Measurements from ENCODE around the gene SLC35E1. TPM values are rescaled to one million over a fixed set of nuclear protein-coding genes. Genes with fewer than 3 reads are reported as not detected.
A peak's percentile ranks its signal among the peaks of the same experiment; 100 is the strongest.

Gene SLC35E1
- total RNA-seq, 1 donor from 2014 or later: 29.7 TPM

DNA sequence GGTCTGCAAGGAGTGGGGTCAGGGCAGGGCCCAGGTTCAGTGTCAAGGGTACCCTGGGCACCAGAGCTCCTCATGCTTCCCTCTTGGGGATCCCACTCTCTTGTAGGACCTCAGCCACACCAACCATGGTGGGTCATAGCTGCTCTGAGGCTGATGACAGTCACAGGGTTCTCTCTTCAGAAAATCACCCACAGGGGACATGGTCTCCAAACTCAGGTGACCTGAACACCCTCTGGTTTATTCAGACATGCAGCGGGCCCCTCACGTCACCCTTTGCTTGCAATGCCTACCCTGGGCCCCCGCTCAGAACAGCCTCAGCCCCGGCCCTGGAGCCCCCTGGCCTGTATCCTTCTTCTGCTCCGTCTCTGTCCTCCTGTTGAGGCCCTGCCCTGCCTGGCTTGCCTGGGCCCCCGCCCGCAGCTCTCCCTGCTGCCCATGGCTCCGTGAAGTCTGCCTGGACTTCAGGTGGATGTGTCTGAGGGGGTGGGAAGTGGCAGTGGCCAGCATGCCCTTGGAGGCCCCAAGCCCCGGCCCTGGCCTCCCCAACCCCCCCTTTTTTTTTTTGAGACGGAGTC is 50.4 kb downstream of the SLC35E1 start:
- H3K27me3 Mint-ChIP-seq (ENCODE audit: unreplicated experiment): peaks cover 5% of the 10 kb centered on the region
- DNase-seq (ENCODE audit: low spot score): no peak
- no peaks in the 10 kb centered on the region for H3K4me1 Mint-ChIP-seq (ENCODE audit: unreplicated experiment)
- no peaks in the 10 kb centered on the region for H3K9me3 Mint-ChIP-seq (ENCODE audit: unreplicated experiment)
- H3K27ac Mint-ChIP-seq (ENCODE audit: unreplicated experiment): no peak overlapping the region
- H3K4me3 Mint-ChIP-seq (ENCODE audit: unreplicated experiment): no peak overlapping the region
- TF ChIP-seq, protein P1, sequence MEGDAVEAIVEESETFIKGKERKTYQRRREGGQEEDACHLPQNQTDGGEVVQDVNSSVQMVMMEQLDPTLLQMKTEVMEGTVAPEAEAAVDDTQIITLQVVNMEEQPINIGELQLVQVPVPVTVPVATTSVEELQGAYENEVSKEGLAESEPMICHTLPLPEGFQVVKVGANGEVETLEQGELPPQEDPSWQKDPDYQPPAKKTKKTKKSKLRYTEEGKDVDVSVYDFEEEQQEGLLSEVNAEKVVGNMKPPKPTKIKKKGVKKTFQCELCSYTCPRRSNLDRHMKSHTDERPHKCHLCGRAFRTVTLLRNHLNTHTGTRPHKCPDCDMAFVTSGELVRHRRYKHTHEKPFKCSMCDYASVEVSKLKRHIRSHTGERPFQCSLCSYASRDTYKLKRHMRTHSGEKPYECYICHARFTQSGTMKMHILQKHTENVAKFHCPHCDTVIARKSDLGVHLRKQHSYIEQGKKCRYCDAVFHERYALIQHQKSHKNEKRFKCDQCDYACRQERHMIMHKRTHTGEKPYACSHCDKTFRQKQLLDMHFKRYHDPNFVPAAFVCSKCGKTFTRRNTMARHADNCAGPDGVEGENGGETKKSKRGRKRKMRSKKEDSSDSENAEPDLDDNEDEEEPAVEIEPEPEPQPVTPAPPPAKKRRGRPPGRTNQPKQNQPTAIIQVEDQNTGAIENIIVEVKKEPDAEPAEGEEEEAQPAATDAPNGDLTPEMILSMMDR (IDR thresholded peaks at IDR 0.05; ENCODE audit: unreplicated experiment): no peak
- peaks cover 39% of the 10 kb centered on the region for H3K36me3 Mint-ChIP-seq (ENCODE audit: low read depth, unreplicated experiment)

DNA sequence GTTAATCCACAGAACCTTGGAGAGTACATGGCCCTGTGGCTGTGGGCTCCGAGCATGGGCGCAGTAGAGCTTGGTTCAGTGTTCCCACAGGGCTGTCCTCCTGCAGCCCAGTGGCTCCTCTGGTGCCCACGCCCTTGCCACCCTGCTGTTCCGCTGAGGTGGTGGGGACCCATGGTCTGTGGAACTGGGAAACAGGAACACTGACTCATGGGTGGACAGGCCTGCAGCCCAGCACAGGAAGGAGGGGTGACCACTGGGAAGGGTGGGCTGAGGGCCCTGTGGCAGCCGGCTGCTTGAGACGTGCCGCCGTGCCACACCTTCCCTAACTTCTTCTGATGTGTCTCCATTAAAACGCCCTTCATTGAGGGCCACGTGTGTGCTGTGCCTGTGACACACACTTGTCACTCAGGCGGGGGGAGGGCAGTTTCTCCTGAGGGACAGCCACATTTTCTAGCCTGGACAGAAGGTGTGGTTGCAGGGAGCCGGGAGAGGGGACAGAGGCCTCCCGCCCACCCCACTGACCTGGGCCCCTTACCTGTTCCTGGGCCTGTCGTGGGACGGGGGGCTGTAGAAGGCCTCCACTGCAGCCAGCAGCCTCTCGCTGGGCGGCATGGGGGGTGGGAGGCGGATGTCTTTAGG is 51.1 kb downstream of the SLC35E1 start:
- TF ChIP-seq, protein P1 (IDR thresholded peaks at IDR 0.05; ENCODE audit: unreplicated experiment): no peak
- H3K9me3 Mint-ChIP-seq (ENCODE audit: unreplicated experiment): no peaks in the 10 kb centered on the region
- no peaks in the 10 kb centered on the region for H3K4me1 Mint-ChIP-seq (ENCODE audit: unreplicated experiment)
- H3K4me3 Mint-ChIP-seq (ENCODE audit: unreplicated experiment): no peak overlapping the region
- peaks cover 35% of the 10 kb centered on the region for H3K36me3 Mint-ChIP-seq (ENCODE audit: low read depth, unreplicated experiment)
- peak overlapping the region; percentile 70 for H3K27ac Mint-ChIP-seq (ENCODE audit: unreplicated experiment)
- peaks cover 5% of the 10 kb centered on the region for H3K27me3 Mint-ChIP-seq (ENCODE audit: unreplicated experiment)
- DNase-seq (ENCODE audit: low spot score): no peak

DNA sequence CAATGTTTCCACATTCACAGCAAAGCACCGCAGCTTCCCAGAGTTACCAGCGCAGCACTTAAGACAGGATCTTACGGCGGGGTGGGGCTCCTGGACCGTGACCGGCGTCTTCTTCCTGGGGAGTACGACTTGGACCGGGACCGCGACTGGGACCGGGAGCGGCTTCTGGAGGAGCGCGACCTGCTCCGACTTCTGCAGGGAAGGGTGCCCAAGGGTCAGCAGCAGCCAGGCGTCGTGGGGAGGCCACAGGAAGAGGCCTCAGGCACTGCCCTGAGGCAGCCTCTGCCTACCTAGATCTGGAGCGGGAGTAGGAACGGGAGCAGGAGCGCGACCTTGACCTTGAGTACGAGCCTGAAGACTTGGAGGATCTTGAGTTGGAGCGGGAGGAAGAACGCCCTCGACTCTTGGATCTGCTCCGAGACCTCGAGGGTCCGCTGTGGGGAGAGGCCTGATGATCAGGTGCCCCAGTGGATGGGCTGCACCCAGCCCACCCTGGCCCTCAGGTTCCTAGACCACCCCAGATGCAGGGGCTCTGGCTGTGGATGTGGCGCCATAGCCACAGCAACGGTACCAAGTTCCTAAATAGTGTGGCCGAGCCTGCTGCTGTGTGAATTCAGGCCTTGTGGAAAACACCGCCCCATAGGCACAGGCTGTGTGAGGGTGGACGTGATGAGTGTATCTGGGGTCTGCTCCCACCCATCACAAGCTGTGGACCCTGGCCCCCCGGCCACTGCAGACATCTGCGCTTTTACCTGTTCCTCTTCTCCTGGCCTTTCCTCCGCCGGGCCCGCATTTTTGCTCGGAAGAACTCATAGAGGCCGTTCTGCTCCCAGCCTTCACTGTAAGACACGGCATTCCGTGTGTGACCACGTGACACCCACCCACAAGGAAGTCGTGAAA is 51.9 kb downstream of the SLC35E1 start:
- Mint-ChIP-seq H3K36me3 (ENCODE audit: low read depth, unreplicated experiment) (peaks cover 35% of the 10 kb centered on the region), H3K27me3 (ENCODE audit: unreplicated experiment) (peaks cover 5% of the 10 kb centered on the region), H3K4me1 (ENCODE audit: unreplicated experiment) (no peaks in the 10 kb centered on the region), H3K4me3 (ENCODE audit: unreplicated experiment) (peak overlapping the region; percentile 15), H3K9me3 (ENCODE audit: unreplicated experiment) (no peaks in the 10 kb centered on the region), H3K27ac (ENCODE audit: unreplicated experiment) (peak overlapping the region; percentile 70)
- DNase-seq (ENCODE audit: low spot score): no peak
- TF ChIP-seq, protein P1 (IDR thresholded peaks at IDR 0.05; ENCODE audit: unreplicated experiment): no peak

DNA sequence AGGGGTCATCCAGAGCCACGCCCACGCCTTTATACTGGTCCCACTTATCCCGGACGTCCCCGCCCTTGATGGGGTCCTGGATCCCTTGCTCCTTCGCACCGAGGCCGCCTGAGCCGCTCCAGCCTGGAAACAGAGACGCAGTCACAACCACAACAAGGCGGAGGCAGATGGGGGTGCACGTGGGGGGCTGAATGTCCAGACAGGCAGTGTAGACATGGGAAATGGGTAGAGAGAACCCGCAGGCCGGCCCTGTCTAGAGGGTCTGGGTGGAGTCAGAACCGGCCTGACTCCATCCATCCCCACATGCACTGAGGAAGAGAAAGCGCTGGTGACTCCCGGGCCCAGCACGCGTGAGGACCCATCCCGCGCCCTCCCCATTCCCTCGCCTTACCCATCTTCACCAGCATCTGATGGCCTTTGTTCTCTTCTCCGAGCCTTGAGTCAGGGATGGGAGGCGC is 53.0 kb downstream of the SLC35E1 start:
- H3K4me3 Mint-ChIP-seq (ENCODE audit: unreplicated experiment): no peak overlapping the region
- peaks cover 35% of the 10 kb centered on the region for H3K36me3 Mint-ChIP-seq (ENCODE audit: low read depth, unreplicated experiment)
- TF ChIP-seq, protein P1 (IDR thresholded peaks at IDR 0.05; ENCODE audit: unreplicated experiment): no peak
- H3K4me1 Mint-ChIP-seq (ENCODE audit: unreplicated experiment): no peaks in the 10 kb centered on the region
- no peaks in the 10 kb centered on the region for H3K9me3 Mint-ChIP-seq (ENCODE audit: unreplicated experiment)
- no peak for DNase-seq (ENCODE audit: low spot score)
- peaks cover 5% of the 10 kb centered on the region for H3K27me3 Mint-ChIP-seq (ENCODE audit: unreplicated experiment)
- H3K27ac Mint-ChIP-seq (ENCODE audit: unreplicated experiment): no peak overlapping the region
